Thoracic aorta (tissue), 2 donors: ENCODE measurements around the gene COL16A1. TPM values are rescaled to one million over a fixed set of nuclear protein-coding genes. Genes with fewer than 3 reads are reported as not detected.
"Not testable (repeated sequence)": the region's sequence is repeated elsewhere in the genome, so short reads cannot be mapped to it uniquely, and the experiment has no call there.

ENCODE experiments used
- ATAC-seq: fragments of 150-250 bp; one replicate; pipeline ENCODE4 v1.8.0; 2017; ENCODE audit warnings: low read depth; ENCODE audit not compliant: insufficient number of reproducible peaks, low FRiP score
- DNase-seq: peaks from one replicate; pipeline ENCODE4 v3.0.0-alpha.2; 2020; ENCODE audit warnings: low spot score
- H3K27ac ChIP-seq, 2 donors: fragments of 200-600 bp; sonication (generic); 1 replicate in 1 of 2; 2 replicates in 1 of 2; pipeline ENCODE4 v1.5.1; 2016; ENCODE audit warnings: mild to moderate bottlenecking in 2 of 2, moderate library complexity in 2 of 2
- H3K27me3 ChIP-seq: fragments of 200-600 bp; sonication (generic); replicated peaks from 2 replicates; pipeline ENCODE4 v1.6.0; 2016; ENCODE audit warnings: mild to moderate bottlenecking; ENCODE audit not compliant: insufficient read depth
- H3K36me3 ChIP-seq: fragments of 200-600 bp; sonication (generic); one replicate; pipeline ENCODE4 v1.5.1; 2016
- H3K4me1 ChIP-seq, 2 donors: fragments of 200-600 bp; sonication (generic); 1 replicate in 1 of 2; 2 replicates in 1 of 2; pipeline versions ENCODE4 v1.5.1 to v1.6.0; 2016; ENCODE audit warnings: low read depth in 2 of 2, mild to moderate bottlenecking in 1 of 2; ENCODE audit not compliant: control insufficient read depth in 1 of 2
- H3K4me3 ChIP-seq: fragments of 200-600 bp; sonication (generic); 2 replicates; pipeline ENCODE4 v1.5.1; 2016; ENCODE audit warnings: mild to moderate bottlenecking
- H3K9me3 ChIP-seq: fragments of 200-600 bp; sonication (generic); 2 replicates; pipeline ENCODE4 v1.5.1; 2016
- total RNA-seq, 2 donors: library from RNA; depleted of rRNA; stranded (reverse); fragments of >200 nt; gene quantifications; one replicate each; pipeline versions ENCODE4 v1.1.0 to v1.2.3, GENCODE V29; 2016
- TF ChIP-seq, protein P1 (sequence below): fragments of 200-600 bp; sonication (generic); IDR thresholded peaks from one replicate; pipeline ENCODE4 v1.5.1; 2019; ENCODE audit warnings: antibody characterized with exemption

The COL16A1 gene
- total RNA-seq, 2 donors from 2014 or later: 183 to 323 TPM

DNA sequence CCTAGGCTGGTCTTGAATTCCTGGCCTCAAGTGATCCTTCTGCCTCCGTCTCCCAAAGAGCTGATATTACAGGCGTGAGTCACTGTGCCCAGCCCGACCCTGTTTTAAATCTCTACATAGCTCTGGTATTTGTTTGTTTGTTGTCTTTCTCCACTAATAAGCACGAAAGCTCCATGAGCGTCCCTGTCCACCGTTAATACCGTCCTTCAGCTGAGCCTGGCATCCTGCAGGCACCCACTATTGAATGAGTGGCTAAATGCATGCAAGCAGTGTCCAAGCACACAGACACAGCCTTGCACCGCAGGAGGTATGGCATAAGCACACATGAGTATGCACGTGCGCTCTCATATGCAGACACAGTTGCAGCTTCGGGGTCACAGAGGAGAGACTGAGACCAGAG, 4.5 kb upstream of the COL16A1 start:
- no peak for DNase-seq
- Histone ChIP-seq H3K4me1 (peaks cover 14 to 48% of the 10 kb centered on the region in 2 donors), H3K27me3 (no peaks in the 10 kb centered on the region), H3K27ac (no peak overlapping the region), H3K4me3 (no peak overlapping the region), H3K9me3 (no peaks in the 10 kb centered on the region), H3K36me3 (no peaks in the 10 kb centered on the region)
- TF ChIP-seq, protein P1, sequence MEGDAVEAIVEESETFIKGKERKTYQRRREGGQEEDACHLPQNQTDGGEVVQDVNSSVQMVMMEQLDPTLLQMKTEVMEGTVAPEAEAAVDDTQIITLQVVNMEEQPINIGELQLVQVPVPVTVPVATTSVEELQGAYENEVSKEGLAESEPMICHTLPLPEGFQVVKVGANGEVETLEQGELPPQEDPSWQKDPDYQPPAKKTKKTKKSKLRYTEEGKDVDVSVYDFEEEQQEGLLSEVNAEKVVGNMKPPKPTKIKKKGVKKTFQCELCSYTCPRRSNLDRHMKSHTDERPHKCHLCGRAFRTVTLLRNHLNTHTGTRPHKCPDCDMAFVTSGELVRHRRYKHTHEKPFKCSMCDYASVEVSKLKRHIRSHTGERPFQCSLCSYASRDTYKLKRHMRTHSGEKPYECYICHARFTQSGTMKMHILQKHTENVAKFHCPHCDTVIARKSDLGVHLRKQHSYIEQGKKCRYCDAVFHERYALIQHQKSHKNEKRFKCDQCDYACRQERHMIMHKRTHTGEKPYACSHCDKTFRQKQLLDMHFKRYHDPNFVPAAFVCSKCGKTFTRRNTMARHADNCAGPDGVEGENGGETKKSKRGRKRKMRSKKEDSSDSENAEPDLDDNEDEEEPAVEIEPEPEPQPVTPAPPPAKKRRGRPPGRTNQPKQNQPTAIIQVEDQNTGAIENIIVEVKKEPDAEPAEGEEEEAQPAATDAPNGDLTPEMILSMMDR: no peak
- ATAC-seq: no peak

DNA sequence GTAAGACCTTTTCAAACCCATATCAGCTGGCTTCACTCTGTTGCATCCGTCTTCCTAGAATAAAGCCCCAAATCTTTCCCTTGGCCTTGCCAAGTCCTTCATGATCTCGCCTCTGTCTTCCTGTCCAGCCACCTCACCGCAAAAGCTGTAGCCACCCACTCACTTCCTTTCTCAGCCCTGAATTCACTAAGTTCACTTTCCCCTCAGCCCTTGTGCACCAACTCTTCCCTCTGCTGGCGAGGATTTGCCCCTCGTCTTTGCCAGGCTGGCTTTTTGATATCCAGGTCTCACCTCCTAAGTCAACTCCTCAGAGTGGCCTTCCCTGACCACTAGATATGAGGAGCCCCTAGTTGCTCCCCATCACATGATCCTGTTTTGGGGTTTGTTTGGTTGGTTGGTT, 3.9 kb upstream of the COL16A1 start:
- DNase-seq: no peak

DNA sequence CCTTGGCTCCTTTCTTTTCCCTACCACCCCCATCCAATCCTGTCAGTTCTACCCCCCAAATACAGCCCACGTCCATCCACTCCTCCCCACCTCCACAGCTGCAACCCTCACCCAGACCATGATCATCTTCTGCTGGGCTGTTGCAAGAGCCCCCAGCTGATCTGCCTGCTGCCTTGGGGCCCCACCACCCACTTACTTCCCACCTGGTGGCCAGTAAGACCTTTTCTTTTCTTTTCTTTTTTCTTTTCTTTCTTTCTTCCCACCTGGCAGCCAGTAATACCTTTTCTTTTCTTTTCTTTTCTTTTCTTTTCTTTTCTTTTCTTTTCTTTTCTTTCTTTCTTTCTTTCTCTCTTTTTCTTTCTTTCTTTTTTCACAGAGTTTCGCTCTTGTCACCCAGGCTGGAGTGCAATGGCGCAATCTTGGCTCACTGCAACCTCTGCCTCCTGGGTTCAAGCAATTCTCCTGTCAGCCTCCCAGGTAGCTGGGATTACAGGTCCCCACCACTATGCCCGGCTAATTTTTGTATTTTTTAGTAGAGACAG, 3.3 kb upstream of the COL16A1 start:
- not testable (repeated sequence) for ATAC-seq, H3K27ac ChIP-seq, DNase-seq, H3K36me3 ChIP-seq, H3K4me3 ChIP-seq, H3K9me3 ChIP-seq, H3K27me3 ChIP-seq
- H3K4me1 ChIP-seq: peaks cover 8 to 48% of the 10 kb centered on the region in 2 donors

More for the DNA sequence above, 3.9 kb upstream of the COL16A1 start:
- TF ChIP-seq, protein P1: no peak
- Histone ChIP-seq H3K9me3 (no peaks in the 10 kb centered on the region), H3K4me1 (peaks cover 14 to 48% of the 10 kb centered on the region in 2 donors), H3K4me3 (no peak overlapping the region), H3K27me3 (no peaks in the 10 kb centered on the region), H3K27ac (no peak overlapping the region), H3K36me3 (no peaks in the 10 kb centered on the region)
- no peak for ATAC-seq

DNA sequence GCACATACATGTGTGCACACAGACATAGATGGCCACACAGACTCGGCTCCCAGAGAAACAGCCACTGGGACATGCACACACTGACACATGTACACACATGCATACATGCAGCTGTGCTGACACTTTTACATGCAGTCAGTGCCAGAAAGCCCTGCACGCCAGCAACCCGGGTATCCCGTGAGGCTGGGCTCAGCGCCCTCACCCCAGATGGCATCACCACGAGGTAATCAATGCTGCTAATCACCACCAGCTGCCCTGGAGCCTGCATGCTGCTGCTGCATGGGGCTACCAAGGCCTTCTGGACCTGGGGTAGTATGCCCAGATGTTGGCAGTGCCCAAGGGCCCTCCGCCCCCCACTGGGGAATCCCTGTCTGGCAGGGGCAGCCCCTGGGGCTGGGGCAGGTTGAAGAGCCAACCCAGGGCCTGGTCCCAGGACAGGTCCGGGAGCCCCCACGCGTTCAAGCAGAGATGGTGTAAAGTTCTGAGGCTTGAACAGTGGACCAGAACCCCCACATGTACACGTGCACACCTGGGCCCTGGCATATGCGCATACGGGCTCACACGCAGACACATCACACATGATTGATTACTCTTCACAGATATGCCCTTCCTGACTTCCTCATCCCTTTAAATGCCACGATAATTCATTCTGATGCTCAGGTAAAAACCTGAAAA, 2.7 kb upstream of the COL16A1 start:
- ATAC-seq (no peak), DNase-seq (no peak)
- TF ChIP-seq, protein P1: no peak
- no peak overlapping the region for H3K27ac ChIP-seq
- no peaks in the 10 kb centered on the region for H3K9me3 ChIP-seq
- peaks cover 10 to 48% of the 10 kb centered on the region in 2 donors for H3K4me1 ChIP-seq
- H3K27me3 ChIP-seq: no peaks in the 10 kb centered on the region
- H3K4me3 ChIP-seq: no peak overlapping the region
- H3K36me3 ChIP-seq: no peaks in the 10 kb centered on the region

DNA sequence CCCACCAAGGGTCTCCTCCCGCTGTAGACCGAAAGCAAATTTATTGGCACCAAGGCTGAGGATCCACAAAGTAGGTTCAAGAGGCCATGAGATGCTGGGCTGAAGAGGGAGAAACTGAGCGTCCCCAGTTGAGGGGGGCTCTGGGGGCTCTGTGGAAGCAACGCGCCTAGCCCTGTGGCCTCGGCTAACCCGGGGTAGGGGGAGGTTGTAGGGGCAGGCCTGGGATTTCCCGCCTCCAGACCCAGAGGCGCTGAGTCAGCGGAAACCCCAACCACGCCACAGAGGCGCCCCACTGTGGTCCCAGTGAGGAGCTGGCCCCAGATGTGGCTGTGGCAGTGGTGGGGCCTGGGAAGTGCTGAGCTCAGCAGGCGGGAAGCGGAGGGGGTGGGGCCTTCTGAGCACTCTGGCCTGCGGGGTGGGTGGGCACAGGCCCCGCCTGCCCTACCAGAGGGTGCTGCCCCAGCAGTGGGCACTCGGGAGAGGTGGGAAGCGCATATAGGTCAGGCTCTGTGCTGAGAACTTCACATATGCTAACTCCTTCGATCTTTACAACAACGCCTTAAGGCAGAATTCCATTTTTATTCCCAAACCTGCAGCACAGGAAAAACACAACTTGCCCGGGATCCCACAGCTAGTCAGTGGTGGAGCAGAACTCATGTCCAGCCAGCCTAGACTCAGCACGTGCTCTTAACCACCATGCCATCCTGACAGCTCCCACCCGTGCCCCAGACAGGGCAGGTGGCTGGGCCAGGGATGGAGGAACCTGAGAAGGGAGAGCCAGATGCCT, 1.5 kb upstream of the COL16A1 start:
- ATAC-seq (no peak), DNase-seq (peak; percentile 30)
- Histone ChIP-seq H3K27me3 (no peaks in the 10 kb centered on the region), H3K4me3 (peak overlapping the region; percentile 61), H3K36me3 (no peaks in the 10 kb centered on the region), H3K9me3 (no peaks in the 10 kb centered on the region), H3K27ac (peak overlapping the region; percentile 61 to 92), H3K4me1 (peaks cover 20 to 60% of the 10 kb centered on the region in 2 donors)
- TF ChIP-seq, protein P1: peak; percentile 34
